ENCODE results near the gene SSC4D. TPM values are rescaled to one million over a fixed set of nuclear protein-coding genes. Genes with fewer than 3 reads are reported as not detected.

Gene SSC4D
- total RNA-seq, 2 experiments from 2014 or later: 0.37 to 0.40 TPM

Other genes starting within 250 kb of the SSC4D start
- gene SRRM3, start 207.8 kb downstream of the SSC4D start, total RNA-seq: not detected
- 100 to 1,000 TPM in 1 of 2 experiments, 10 to 100 TPM in 1; 96.7 to 102 TPM for gene HSPB1, start 107.0 kb downstream of the SSC4D start, total RNA-seq
- gene YWHAG, start 50.7 kb downstream of the SSC4D start, total RNA-seq: 100 to 1,000 TPM; 155 to 157 TPM
- 1 to 10 TPM; 2.6 to 3.5 TPM for gene ZP3, start 15.3 kb upstream of the SSC4D start, total RNA-seq
- gene DTX2, start 52.0 kb upstream of the SSC4D start, total RNA-seq: 10 to 100 TPM; 13.7 to 16.4 TPM
- not detected for gene UPK3B, start 100.9 kb upstream of the SSC4D start, total RNA-seq
- under 1 TPM; 0.12 to 0.14 TPM for gene SPDYE16, start 133.6 kb upstream of the SSC4D start, total RNA-seq
- gene POMZP3, start 217.6 kb upstream of the SSC4D start, total RNA-seq: 10 to 100 TPM; 11.0 to 13.2 TPM

All from activated naive CD8-positive, alpha-beta T cell treated with anti-CD3 and anti-CD28 coated beads for 36 hours (primary cell).